Measurements from ENCODE around the gene ERBB4. TPM values are rescaled to one million over a fixed set of nuclear protein-coding genes. Genes with fewer than 3 reads are reported as not detected.

Gene ERBB4
- total RNA-seq, 1 experiment from 2014 or later, result 40.6 TPM

DNA sequence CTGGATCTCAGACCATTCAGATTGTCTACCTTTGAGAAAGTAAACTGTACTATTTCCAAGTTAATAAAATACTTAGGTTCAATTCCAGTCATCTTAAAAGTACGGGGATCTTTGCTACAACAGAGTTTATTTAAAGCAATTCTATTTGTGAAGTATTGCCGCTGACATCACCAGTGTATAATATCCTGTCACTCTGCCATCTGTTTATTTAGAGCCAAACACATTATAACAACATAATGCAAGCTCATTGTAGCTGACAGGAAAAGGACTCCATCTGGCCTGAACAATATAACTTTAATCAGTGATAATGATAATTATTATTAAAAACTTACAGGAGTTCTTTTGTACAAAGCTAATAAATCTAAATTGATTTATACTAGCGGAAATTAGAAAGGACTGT, 786.8 kb downstream of the ERBB4 start:
- no peak overlapping the region for H3K27ac ChIP-seq (ENCODE audit: low read depth, low read length, poor library complexity, severe bottlenecking)
- ChIA-PET POLR2A (ENCODE audit: low non-redundant PET) (no interaction called here), CTCF (no interaction called here)
- no TSS peak for BruUV-seq (replicated peaks)
- no peaks in the 10 kb centered on the region for H3K27me3 ChIP-seq (replicated peaks; ENCODE audit: insufficient read depth, low read depth, low read length, poor library complexity)
- peaks cover 27% of the 10 kb centered on the region for H3K4me1 ChIP-seq (ENCODE audit: insufficient read depth, low read length, poor library complexity, severe bottlenecking)
- DNase-seq (ENCODE audit: low spot score), result peak; percentile 59
- no peak overlapping the region for H3K4me3 ChIP-seq (ENCODE audit: low read depth, low read length, poor library complexity, severe bottlenecking)
- H3K36me3 ChIP-seq (ENCODE audit: insufficient read depth, low read length, poor library complexity, severe bottlenecking), result no peaks in the 10 kb centered on the region
- intact Hi-C loops (cut with micrococcal nuclease; ENCODE audit: unreplicated experiment), result no loop called here
- H3K9me3 ChIP-seq (ENCODE audit: low read depth, low read length, poor library complexity, severe bottlenecking), result no peaks in the 10 kb centered on the region
- TF ChIP-seq, protein P1, sequence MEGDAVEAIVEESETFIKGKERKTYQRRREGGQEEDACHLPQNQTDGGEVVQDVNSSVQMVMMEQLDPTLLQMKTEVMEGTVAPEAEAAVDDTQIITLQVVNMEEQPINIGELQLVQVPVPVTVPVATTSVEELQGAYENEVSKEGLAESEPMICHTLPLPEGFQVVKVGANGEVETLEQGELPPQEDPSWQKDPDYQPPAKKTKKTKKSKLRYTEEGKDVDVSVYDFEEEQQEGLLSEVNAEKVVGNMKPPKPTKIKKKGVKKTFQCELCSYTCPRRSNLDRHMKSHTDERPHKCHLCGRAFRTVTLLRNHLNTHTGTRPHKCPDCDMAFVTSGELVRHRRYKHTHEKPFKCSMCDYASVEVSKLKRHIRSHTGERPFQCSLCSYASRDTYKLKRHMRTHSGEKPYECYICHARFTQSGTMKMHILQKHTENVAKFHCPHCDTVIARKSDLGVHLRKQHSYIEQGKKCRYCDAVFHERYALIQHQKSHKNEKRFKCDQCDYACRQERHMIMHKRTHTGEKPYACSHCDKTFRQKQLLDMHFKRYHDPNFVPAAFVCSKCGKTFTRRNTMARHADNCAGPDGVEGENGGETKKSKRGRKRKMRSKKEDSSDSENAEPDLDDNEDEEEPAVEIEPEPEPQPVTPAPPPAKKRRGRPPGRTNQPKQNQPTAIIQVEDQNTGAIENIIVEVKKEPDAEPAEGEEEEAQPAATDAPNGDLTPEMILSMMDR (conservative IDR thresholded peaks at IDR 0.05; ENCODE audit: low read depth, low read length), result no peak

DNA sequence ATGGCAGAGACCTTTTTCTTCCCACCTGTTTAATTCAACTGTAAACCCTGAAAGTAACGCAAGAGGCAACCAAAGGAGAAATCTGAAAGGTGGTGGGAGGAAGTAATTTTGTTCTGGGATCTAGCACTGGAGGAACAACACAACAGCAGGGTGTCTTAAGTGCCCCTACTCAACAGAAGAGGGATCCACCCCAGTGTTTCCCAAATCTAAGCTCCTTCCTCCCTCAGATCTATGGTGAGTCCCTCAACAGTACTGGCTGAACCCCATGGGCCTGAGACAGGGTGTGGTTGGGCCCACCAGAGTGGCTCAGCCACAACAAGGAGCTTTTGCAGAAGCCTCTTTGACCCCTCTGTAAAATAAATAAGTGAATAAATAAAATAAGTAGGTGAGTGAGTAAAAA, 790.3 kb downstream of the ERBB4 start:
- Histone ChIP-seq H3K27ac (ENCODE audit: low read depth, low read length, poor library complexity, severe bottlenecking) (no peak overlapping the region), H3K9me3 (ENCODE audit: low read depth, low read length, poor library complexity, severe bottlenecking) (no peaks in the 10 kb centered on the region), H3K27me3 (replicated peaks; ENCODE audit: insufficient read depth, low read depth, low read length, poor library complexity) (no peaks in the 10 kb centered on the region), H3K36me3 (ENCODE audit: insufficient read depth, low read length, poor library complexity, severe bottlenecking) (no peaks in the 10 kb centered on the region), H3K4me3 (ENCODE audit: low read depth, low read length, poor library complexity, severe bottlenecking) (no peak overlapping the region), H3K4me1 (ENCODE audit: insufficient read depth, low read length, poor library complexity, severe bottlenecking) (peaks cover 49% of the 10 kb centered on the region)
- no TSS peak for BruUV-seq (replicated peaks)
- intact Hi-C loops (cut with micrococcal nuclease; ENCODE audit: unreplicated experiment), result loop anchor here (2.0 to 10.0 kb wide), 6 partner anchors 130 to 789 kb away; partner anchors contain the start of gene ERBB4
- TF ChIP-seq, protein P1 (conservative IDR thresholded peaks at IDR 0.05; ENCODE audit: low read depth, low read length), result no peak
- TF ChIP-seq EZH2 (IDR thresholded peaks at IDR 0.05; ENCODE audit: borderline replicate concordance, low read depth, low read length, poor library complexity, severe bottlenecking), result no peak
- CTCF ChIA-PET, result interaction anchor here (0.6 kb wide), 1 partner anchor 791 kb away, joined by 3 read pairs; the partner anchor contains the start of gene ERBB4
- POLR2A ChIA-PET (ENCODE audit: low non-redundant PET), result interaction anchor here (0.6 kb wide), 1 partner anchor 11 kb away, joined by 5 read pairs; no protein-coding TSS in a partner anchor
- DNase-seq (ENCODE audit: low spot score), result no peak

DNA sequence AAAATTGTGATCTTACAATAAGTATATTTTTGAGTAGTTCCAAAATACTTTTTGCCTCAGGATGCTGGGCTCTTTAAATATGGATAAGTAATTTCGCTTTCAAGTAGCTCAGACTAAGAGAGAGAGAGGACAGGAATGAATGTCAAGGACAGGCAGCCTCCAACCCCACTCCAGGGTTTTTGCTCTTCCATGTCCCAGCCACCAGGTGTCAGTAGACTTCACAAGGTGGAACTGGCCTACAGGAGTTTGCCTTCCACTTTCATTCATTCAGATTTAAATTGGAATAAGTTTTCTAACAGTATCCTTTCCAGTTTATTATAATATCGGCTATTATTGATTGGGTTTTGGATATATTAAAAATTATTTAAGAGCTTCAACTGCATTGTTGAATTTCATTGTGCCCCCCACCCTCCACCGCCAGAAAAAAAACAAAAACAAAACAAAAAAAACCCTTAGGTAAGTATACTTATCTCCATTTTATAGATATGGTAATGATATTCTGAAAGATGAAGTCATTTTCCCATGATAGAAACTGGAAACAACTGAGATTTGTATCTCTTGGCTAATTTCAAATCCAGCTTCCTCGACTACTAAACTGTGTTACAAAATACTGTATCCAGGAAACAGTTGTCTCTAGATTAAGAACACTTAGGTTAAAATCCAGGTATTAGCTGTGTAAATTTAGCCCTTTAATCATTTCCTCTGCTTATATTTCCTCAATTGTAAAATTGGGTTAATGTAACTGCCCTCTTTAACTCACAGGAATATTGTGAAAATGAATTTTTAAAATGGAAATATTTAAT, 793.1 kb downstream of the ERBB4 start:
- Histone ChIP-seq H3K27ac (ENCODE audit: low read depth, low read length, poor library complexity, severe bottlenecking) (peak overlapping the region; percentile 64), H3K27me3 (replicated peaks; ENCODE audit: insufficient read depth, low read depth, low read length, poor library complexity) (no peaks in the 10 kb centered on the region), H3K36me3 (ENCODE audit: insufficient read depth, low read length, poor library complexity, severe bottlenecking) (no peaks in the 10 kb centered on the region), H3K4me1 (ENCODE audit: insufficient read depth, low read length, poor library complexity, severe bottlenecking) (peaks cover 36% of the 10 kb centered on the region), H3K4me3 (ENCODE audit: low read depth, low read length, poor library complexity, severe bottlenecking) (no peak overlapping the region), H3K9me3 (ENCODE audit: low read depth, low read length, poor library complexity, severe bottlenecking) (no peaks in the 10 kb centered on the region)
- intact Hi-C loops (cut with micrococcal nuclease; ENCODE audit: unreplicated experiment), result loop anchor here (2.0 to 10.0 kb wide), 7 partner anchors 185 to 821 kb away; partner anchors contain the start of gene ERBB4
- ChIA-PET POLR2A (ENCODE audit: low non-redundant PET) (no interaction called here), CTCF (interaction anchor here (0.6 to 0.7 kb wide), 2 partner anchors 71 to 784 kb away, joined by 3 read pairs; no protein-coding TSS in a partner anchor)
- DNase-seq (ENCODE audit: low spot score), result peak; percentile 91
- TF ChIP-seq, protein P1 (conservative IDR thresholded peaks at IDR 0.05; ENCODE audit: low read depth, low read length), result peak; percentile 93
- no peak for TF ChIP-seq EZH2 (IDR thresholded peaks at IDR 0.05; ENCODE audit: borderline replicate concordance, low read depth, low read length, poor library complexity, severe bottlenecking)
- no TSS peak for BruUV-seq (replicated peaks)
